Skeletal muscle cell (primary cell): ENCODE measurements around the gene PIGZ.

Experiments
- DNase-seq: peaks from one replicate; pipeline ENCODE4 v3.0.0-alpha.2; 2010; ENCODE audit warnings: low read depth
- H3K4me3 ChIP-seq: 2 replicates; pipeline ENCODE4 v1.5.1; 2011; ENCODE audit warnings: low read depth, mild to moderate bottlenecking, control low read depth, low read length, moderate library complexity

The PIGZ gene

GRCh38 chr3:196985954-196986885, 17.6 kb upstream of the PIGZ start:
- no peak overlapping the region for H3K4me3 ChIP-seq
- DNase-seq = no peak

- no peak overlapping the region for H3K4me3 ChIP-seq
- DNase-seq = no peak
Observed at GRCh38 chr3:196985298-196985697, 16.7 kb upstream of the PIGZ start.

- DNase-seq = no peak
- no peak overlapping the region for H3K4me3 ChIP-seq
Observed at GRCh38 chr3:196983186-196983585, 14.6 kb upstream of the PIGZ start.

- DNase-seq = no peak
- H3K4me3 ChIP-seq = no peak overlapping the region
Observed at GRCh38 chr3:196981657-196982056, 13.0 kb upstream of the PIGZ start.

- peak; percentile 92 for DNase-seq
- no peak overlapping the region for H3K4me3 ChIP-seq
Observed at GRCh38 chr3:196979545-196979944, 10.9 kb upstream of the PIGZ start.

GRCh38 chr3:196976941-196977340, 8.3 kb upstream of the PIGZ start:
- no peak for DNase-seq
- H3K4me3 ChIP-seq = no peak overlapping the region

- no peak for DNase-seq
- no peak overlapping the region for H3K4me3 ChIP-seq
Observed at GRCh38 chr3:196975349-196975748, 6.7 kb upstream of the PIGZ start.

GRCh38 chr3:196974661-196975060, 6.0 kb upstream of the PIGZ start:
- DNase-seq = no peak
- H3K4me3 ChIP-seq = no peak overlapping the region

GRCh38 chr3:196971094-196971698, 2.6 kb upstream of the PIGZ start:
- H3K4me3 ChIP-seq = no peak overlapping the region
- no peak for DNase-seq

- DNase-seq = no peak
- no peak overlapping the region for H3K4me3 ChIP-seq
Observed at GRCh38 chr3:196970547-196971093, 2.0 kb upstream of the PIGZ start.

GRCh38 chr3:196969660-196970546, 1.3 kb upstream of the PIGZ start:
- DNase-seq = no peak
- H3K4me3 ChIP-seq = peak overlapping the region; percentile 69

- DNase-seq = no peak
- H3K4me3 ChIP-seq = peak overlapping the region; percentile 69
Observed at GRCh38 chr3:196969134-196969659, 564 bp upstream of the PIGZ start.

GRCh38 chr3:196967412-196968232, 1.0 kb downstream of the PIGZ start:
- DNase-seq = no peak
- peak overlapping the region; percentile 69 for H3K4me3 ChIP-seq

GRCh38 chr3:196966526-196967401, 1.9 kb downstream of the PIGZ start:
- no peak overlapping the region for H3K4me3 ChIP-seq
- DNase-seq = no peak

GRCh38 chr3:196965804-196966173, 2.8 kb downstream of the PIGZ start:
- H3K4me3 ChIP-seq = no peak overlapping the region
- no peak for DNase-seq

GRCh38 chr3:196965112-196965803, 3.4 kb downstream of the PIGZ start:
- H3K4me3 ChIP-seq = no peak overlapping the region
- DNase-seq = no peak

- DNase-seq = no peak
- no peak overlapping the region for H3K4me3 ChIP-seq
Observed at GRCh38 chr3:196963631-196963953, 5.0 kb downstream of the PIGZ start.
